H1 (cell line): ENCODE measurements around the gene KSR2. TPM values are rescaled to one million over a fixed set of nuclear protein-coding genes. Genes with fewer than 3 reads are reported as not detected.
A peak's percentile ranks its signal among the peaks of the same experiment; 100 is the strongest.

Experiments
- ASH2L ChIP-seq: fragments of 200-600, 300-600 bp; sonication (generic); IDR thresholded peaks from one replicate; pipeline ENCODE4 v1.7.1; 2017; ENCODE audit warnings: low read length
- ATF2 ChIP-seq: IDR thresholded peaks from 2 replicates; pipeline ENCODE4 v1.6.1; 2012; ENCODE audit warnings: low read length, inconsistent platforms
- CTBP2 ChIP-seq: IDR thresholded peaks from 2 replicates; pipeline ENCODE4 v1.7.0; 2011; ENCODE audit warnings: borderline replicate concordance, mild to moderate bottlenecking, moderate library complexity, mixed read lengths, low read length; ENCODE audit not compliant: insufficient read depth, insufficient read length
- FOSL1 ChIP-seq: IDR thresholded peaks from 2 replicates; pipeline ENCODE4 v1.6.1; 2011; ENCODE audit warnings: mild to moderate bottlenecking, low read depth, low read length, moderate library complexity; ENCODE audit not compliant: insufficient read depth
- KDM1A ChIP-seq: fragments of 200-600, 300-600 bp; sonication (generic); IDR thresholded peaks from 2 replicates; pipeline ENCODE4 v1.7.1; 2016; ENCODE audit warnings: mild to moderate bottlenecking, low read length, borderline replicate concordance
- POLR2AphosphoS5 ChIP-seq: IDR thresholded peaks from 2 replicates; pipeline ENCODE4 v1.6.1; 2011; ENCODE audit warnings: low read depth, low read length
- polyA plus RNA-seq, 7 experiments: library from polyadenylated mRNA; depleted of rRNA in 3 of 7; stranded (reverse) in 5 of 7; unstranded in 2 of 7; fragments of >200 nt in 5 of 7; fragments of 200-250 nt in 2 of 7; gene quantifications; 1 replicate in 5 of 7; 2 replicates in 1 of 7; 4 replicates in 1 of 7; pipeline versions ENCODE4 v1.2.1 to v1.2.3, GENCODE V29; 2011 to 2013; ENCODE audit warnings: missing spikeins in 2 of 7, mixed read lengths in 2 of 7
- total RNA-seq: library from RNA; stranded (reverse); fragmentation: NEBNext Ultra II Directional; extraction: Animal tissue kit (Norgen Biotek cat#: 25700); gene quantifications from 2 replicates; pipeline ENCODE4 v1.2.1, GENCODE V29; 2021

Gene KSR2
- total and polyA plus RNA-seq, 2 of the 8 experiments (the other 6 are each of a cell fraction or from before 2014, with no cell fraction given): 0.74 to 2.2 TPM

GRCh38 chr12:117836999-117837736, 131.6 kb downstream of the KSR2 start (continued):
- no peak for TF ChIP-seq KDM1A
- TF ChIP-seq FOSL1: no peak
- TF ChIP-seq POLR2AphosphoS5: no peak
- no peak for TF ChIP-seq CTBP2
- peak; percentile 23 for TF ChIP-seq ASH2L
- TF ChIP-seq ATF2: no peak
- TF ChIP-seq, all 59 proteins: peak for 7
